Mammary epithelial cell (primary cell): ENCODE data around the gene HP1BP3.

Experiments used
- CTCF ChIP-seq, 2 donors: IDR thresholded peaks in 1 of 2; conservative IDR thresholded peaks in 1 of 2; 2 replicates each; pipeline ENCODE4 v1.5.1; 2011 to 2012; ENCODE audit warnings: inconsistent platforms in 2 of 2, low read length in 2 of 2, mild to moderate bottlenecking in 2 of 2, control low read depth in 1 of 2, low read depth in 1 of 2; ENCODE audit not compliant: insufficient read depth in 1 of 2; ENCODE audit errors: extremely low read depth in 1 of 2
- EZH2 ChIP-seq: IDR thresholded peaks from 2 replicates; pipeline ENCODE4 v1.6.1; 2012; ENCODE audit warnings: low read length, inconsistent platforms, borderline replicate concordance

- TF ChIP-seq CTCF (conservative IDR thresholded peaks at IDR 0.05 in 1 of 2, IDR thresholded peaks at IDR 0.05 in 1 of 2; ENCODE audit: extremely low read depth in 1 of 2, insufficient read depth in 1 of 2, low read depth in 1 of 2, low read length in 2 of 2) (no peak), EZH2 (no peak)
Measured at GRCh38 chr1:20834780-20835179, 47.7 kb upstream of the HP1BP3 start.
